ENCODE results near the gene SLITRK4. TPM values are rescaled to one million over a fixed set of nuclear protein-coding genes. Genes with fewer than 3 reads are reported as not detected.

The SLITRK4 gene
- total RNA-seq, 1 experiment from 2014 or later: not detected

- no peaks in the 10 kb centered on the region for H3K9me3 ChIP-seq (ENCODE audit: control insufficient read depth, insufficient read depth, low read depth, low read length)
- intact Hi-C loops (cut with micrococcal nuclease; ENCODE audit: unreplicated experiment): no loop called here
- no peaks in the 10 kb centered on the region for H3K36me3 ChIP-seq (ENCODE audit: control insufficient read depth, insufficient read depth, low read length)
- no peak for DNase-seq (ENCODE audit: low read depth, low spot score)
- no TSS peak for BruUV-seq (replicated peaks)
- ChIA-PET POLR2A (no interaction called here), CTCF (no interaction called here)
- no peaks in the 10 kb centered on the region for H3K4me1 ChIP-seq (ENCODE audit: control insufficient read depth, insufficient read depth, low read length)
- no peak overlapping the region for H3K27ac ChIP-seq (ENCODE audit: low read length)
- ATAC-seq: no peak
- no peaks in the 10 kb centered on the region for H3K27me3 ChIP-seq (ENCODE audit: control insufficient read depth, insufficient read depth, low read length)
- TF ChIP-seq POLR2AphosphoS5 (IDR thresholded peaks at IDR 0.05; ENCODE audit: low read depth, low read length) (no peak), TCF7L2 (IDR thresholded peaks at IDR 0.05; ENCODE audit: low read depth, low read length) (no peak), SIN3A (IDR thresholded peaks at IDR 0.05; ENCODE audit: borderline replicate concordance, insufficient read depth, low read depth, low read length) (no peak)
- TF ChIP-seq, protein P1, sequence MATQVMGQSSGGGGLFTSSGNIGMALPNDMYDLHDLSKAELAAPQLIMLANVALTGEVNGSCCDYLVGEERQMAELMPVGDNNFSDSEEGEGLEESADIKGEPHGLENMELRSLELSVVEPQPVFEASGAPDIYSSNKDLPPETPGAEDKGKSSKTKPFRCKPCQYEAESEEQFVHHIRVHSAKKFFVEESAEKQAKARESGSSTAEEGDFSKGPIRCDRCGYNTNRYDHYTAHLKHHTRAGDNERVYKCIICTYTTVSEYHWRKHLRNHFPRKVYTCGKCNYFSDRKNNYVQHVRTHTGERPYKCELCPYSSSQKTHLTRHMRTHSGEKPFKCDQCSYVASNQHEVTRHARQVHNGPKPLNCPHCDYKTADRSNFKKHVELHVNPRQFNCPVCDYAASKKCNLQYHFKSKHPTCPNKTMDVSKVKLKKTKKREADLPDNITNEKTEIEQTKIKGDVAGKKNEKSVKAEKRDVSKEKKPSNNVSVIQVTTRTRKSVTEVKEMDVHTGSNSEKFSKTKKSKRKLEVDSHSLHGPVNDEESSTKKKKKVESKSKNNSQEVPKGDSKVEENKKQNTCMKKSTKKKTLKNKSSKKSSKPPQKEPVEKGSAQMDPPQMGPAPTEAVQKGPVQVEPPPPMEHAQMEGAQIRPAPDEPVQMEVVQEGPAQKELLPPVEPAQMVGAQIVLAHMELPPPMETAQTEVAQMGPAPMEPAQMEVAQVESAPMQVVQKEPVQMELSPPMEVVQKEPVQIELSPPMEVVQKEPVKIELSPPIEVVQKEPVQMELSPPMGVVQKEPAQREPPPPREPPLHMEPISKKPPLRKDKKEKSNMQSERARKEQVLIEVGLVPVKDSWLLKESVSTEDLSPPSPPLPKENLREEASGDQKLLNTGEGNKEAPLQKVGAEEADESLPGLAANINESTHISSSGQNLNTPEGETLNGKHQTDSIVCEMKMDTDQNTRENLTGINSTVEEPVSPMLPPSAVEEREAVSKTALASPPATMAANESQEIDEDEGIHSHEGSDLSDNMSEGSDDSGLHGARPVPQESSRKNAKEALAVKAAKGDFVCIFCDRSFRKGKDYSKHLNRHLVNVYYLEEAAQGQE (IDR thresholded peaks at IDR 0.05; ENCODE audit: insufficient read depth in 1 of 2, low read depth in 2 of 2, low read length in 1 of 2): no peak
- TF ChIP-seq, protein P2, sequence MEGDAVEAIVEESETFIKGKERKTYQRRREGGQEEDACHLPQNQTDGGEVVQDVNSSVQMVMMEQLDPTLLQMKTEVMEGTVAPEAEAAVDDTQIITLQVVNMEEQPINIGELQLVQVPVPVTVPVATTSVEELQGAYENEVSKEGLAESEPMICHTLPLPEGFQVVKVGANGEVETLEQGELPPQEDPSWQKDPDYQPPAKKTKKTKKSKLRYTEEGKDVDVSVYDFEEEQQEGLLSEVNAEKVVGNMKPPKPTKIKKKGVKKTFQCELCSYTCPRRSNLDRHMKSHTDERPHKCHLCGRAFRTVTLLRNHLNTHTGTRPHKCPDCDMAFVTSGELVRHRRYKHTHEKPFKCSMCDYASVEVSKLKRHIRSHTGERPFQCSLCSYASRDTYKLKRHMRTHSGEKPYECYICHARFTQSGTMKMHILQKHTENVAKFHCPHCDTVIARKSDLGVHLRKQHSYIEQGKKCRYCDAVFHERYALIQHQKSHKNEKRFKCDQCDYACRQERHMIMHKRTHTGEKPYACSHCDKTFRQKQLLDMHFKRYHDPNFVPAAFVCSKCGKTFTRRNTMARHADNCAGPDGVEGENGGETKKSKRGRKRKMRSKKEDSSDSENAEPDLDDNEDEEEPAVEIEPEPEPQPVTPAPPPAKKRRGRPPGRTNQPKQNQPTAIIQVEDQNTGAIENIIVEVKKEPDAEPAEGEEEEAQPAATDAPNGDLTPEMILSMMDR (IDR thresholded peaks at IDR 0.05): no peak; the same call in 1 of the 2 replicates
- no peak overlapping the region for H3K4me3 ChIP-seq (ENCODE audit: low read depth in 2 of 2, low read length in 2 of 2)
- in situ Hi-C loops (cut with HindIII; ENCODE audit: low pct_unique_long_range_greater_than_20kb, low sequenced_read_pairs): no loop called here
Measured at GRCh38 chrX:143663755-143664154, 27.9 kb upstream of the SLITRK4 start.

DNA sequence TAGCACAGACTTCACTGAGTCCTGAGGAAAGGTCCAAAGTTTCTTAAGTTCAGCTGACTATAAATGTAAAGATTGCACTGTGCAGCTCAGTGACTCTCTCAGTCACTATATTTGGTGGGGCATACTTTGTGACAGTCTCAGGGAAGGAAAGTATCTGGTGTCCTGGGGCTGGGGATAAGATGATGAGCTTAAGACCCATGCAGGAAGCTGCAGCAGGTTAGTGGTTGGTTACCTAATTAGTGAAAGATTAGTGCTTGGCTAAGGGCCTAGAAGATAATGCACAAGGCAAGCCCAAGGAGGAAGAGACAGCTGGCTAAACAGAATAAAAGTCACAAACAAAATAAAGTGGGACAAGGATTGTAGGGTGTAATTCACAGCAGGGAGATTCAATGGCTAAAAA is 25.4 kb upstream of the SLITRK4 start:
- H3K27ac ChIP-seq (ENCODE audit: low read length): no peak overlapping the region
- no peaks in the 10 kb centered on the region for H3K9me3 ChIP-seq (ENCODE audit: control insufficient read depth, insufficient read depth, low read depth, low read length)
- DNase-seq (ENCODE audit: low read depth, low spot score) (no peak), ATAC-seq (no peak)
- TF ChIP-seq SIN3A (IDR thresholded peaks at IDR 0.05; ENCODE audit: borderline replicate concordance, insufficient read depth, low read depth, low read length) (no peak), TCF7L2 (IDR thresholded peaks at IDR 0.05; ENCODE audit: low read depth, low read length) (no peak), POLR2AphosphoS5 (IDR thresholded peaks at IDR 0.05; ENCODE audit: low read depth, low read length) (no peak)
- TF ChIP-seq, protein P1 (IDR thresholded peaks at IDR 0.05; ENCODE audit: insufficient read depth in 1 of 2, low read depth in 2 of 2, low read length in 1 of 2): no peak
- TF ChIP-seq, protein P2 (IDR thresholded peaks at IDR 0.05): no peak
- no peaks in the 10 kb centered on the region for H3K27me3 ChIP-seq (ENCODE audit: control insufficient read depth, insufficient read depth, low read length)
- in situ Hi-C loops (cut with HindIII; ENCODE audit: low pct_unique_long_range_greater_than_20kb, low sequenced_read_pairs) (no loop called here), intact Hi-C loops (cut with micrococcal nuclease; ENCODE audit: unreplicated experiment) (no loop called here)
- ChIA-PET CTCF (no interaction called here), POLR2A (no interaction called here)
- H3K4me1 ChIP-seq (ENCODE audit: control insufficient read depth, insufficient read depth, low read length): no peaks in the 10 kb centered on the region
- H3K36me3 ChIP-seq (ENCODE audit: control insufficient read depth, insufficient read depth, low read length): no peaks in the 10 kb centered on the region
- BruUV-seq (replicated peaks): no TSS peak
- H3K4me3 ChIP-seq (ENCODE audit: low read depth in 2 of 2, low read length in 2 of 2): no peak overlapping the region

All from Panc1 (cell line).